IPS DF 6.9 (cell line): Measurements from ENCODE around the gene LDAF1.
"Not testable (repeated sequence)": the region's sequence is repeated elsewhere in the genome, so short reads cannot be mapped to it uniquely, and the experiment has no call there.

ENCODE experiments used
- DNase-seq: peaks from one replicate; pipeline ENCODE4 v3.0.0-alpha.2; 2013; ENCODE audit warnings: low read depth, low spot score
- H3K27ac ChIP-seq: one replicate; pipeline ENCODE4 v1.5.1; 2013; ENCODE audit warnings: low read length, control low read depth
- H3K27me3 ChIP-seq: 2 replicates; pipeline ENCODE4 v1.6.1; 2013; ENCODE audit warnings: mild to moderate bottlenecking, low read length; ENCODE audit not compliant: control insufficient read depth, insufficient read depth
- H3K36me3 ChIP-seq: 2 replicates; pipeline ENCODE4 v1.6.1; 2013; ENCODE audit warnings: low read length; ENCODE audit not compliant: control insufficient read depth, insufficient read depth
- H3K4me1 ChIP-seq: 2 replicates; pipeline ENCODE4 v1.6.1; 2013; ENCODE audit warnings: low read length; ENCODE audit not compliant: control insufficient read depth, insufficient read depth
- H3K4me3 ChIP-seq: 2 replicates; pipeline ENCODE4 v1.5.1; 2013; ENCODE audit warnings: mild to moderate bottlenecking, low read length
- H3K9me3 ChIP-seq: 2 replicates; pipeline ENCODE4 v1.6.1; 2013; ENCODE audit warnings: low read length, inconsistent platforms; ENCODE audit not compliant: control insufficient read depth, insufficient read depth
- WGBS: extraction: QIAGEN DNeasy Blood & Tissue Kit; methylation state at CpG from one replicate; pipeline ENCODE4 v1.1.7; 2013; ENCODE audit warnings: mixed read lengths, missing lambda C conversion rate; ENCODE audit not compliant: insufficient read length, insufficient coverage; 5-methylcytosine and 5-hydroxymethylcytosine counted together

The LDAF1 gene

GRCh38 chr16:21158208-21159110 is at the start of gene LDAF1:
TSS of gene LDAF1 (plus strand) at chr16:21158674. CDS start at chr16:21161183, 2,509 bp downstream.
- no peak within 1 kb of the TSS for H3K27ac ChIP-seq
- WGBS: no CpG with 5 or more reads among the region's 59 CpGs

GRCh38 chr16:21115551-21115950 is 42.9 kb upstream of the LDAF1 start:
- H3K27ac ChIP-seq, DNase-seq, H3K27me3 ChIP-seq, H3K9me3 ChIP-seq, H3K4me3 ChIP-seq, H3K36me3 ChIP-seq, H3K4me1 ChIP-seq: not testable (repeated sequence)
- WGBS: no CpG with 5 or more reads among the region's 4 CpGs

More at GRCh38 chr16:21158208-21159110, at the start of gene LDAF1:
- Histone ChIP-seq H3K4me3 (peak within 1 kb of the TSS; percentile 80), H3K36me3 (peaks cover 7% of the 10 kb centered on the region; the same call in 1 of the 2 replicates), H3K27me3 (no peaks in the 10 kb centered on the region), H3K4me1 (no peaks in the 10 kb centered on the region), H3K9me3 (no peaks in the 10 kb centered on the region)
- peak; percentile 33 for DNase-seq

GRCh38 chr16:21116148-21116693 is 42.3 kb upstream of the LDAF1 start:
- H3K4me3 ChIP-seq: no peak overlapping the region
- no peak for DNase-seq
- no CpG with 5 or more reads among the region's 13 CpGs for WGBS
- H3K4me1 ChIP-seq: no peaks in the 10 kb centered on the region
- no peak overlapping the region for H3K27ac ChIP-seq
- H3K36me3 ChIP-seq: no peaks in the 10 kb centered on the region
- no peaks in the 10 kb centered on the region for H3K9me3 ChIP-seq
- no peaks in the 10 kb centered on the region for H3K27me3 ChIP-seq

DNA sequence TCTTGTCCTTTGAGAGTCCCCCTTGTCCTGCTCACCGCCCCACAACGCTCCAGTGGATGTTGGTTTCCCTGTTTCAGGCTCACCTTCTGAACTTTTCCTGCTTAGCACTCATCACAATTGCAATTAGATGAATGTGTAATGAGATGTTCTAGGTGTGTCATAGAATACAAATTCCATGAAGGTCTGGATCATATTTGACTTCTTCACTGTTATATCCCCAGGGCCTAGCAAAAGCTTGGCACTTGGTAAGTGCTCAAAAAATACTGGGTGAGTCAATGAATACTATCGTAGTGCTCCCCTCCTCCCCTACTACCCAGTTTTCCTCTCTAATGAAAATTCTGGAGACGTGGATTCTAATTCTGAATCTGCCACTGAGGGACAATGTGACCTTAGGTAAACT is 40.9 kb upstream of the LDAF1 start:
- H3K4me1 ChIP-seq: no peaks in the 10 kb centered on the region
- WGBS: no CpG with 5 or more reads among the region's 4 CpGs
- H3K36me3 ChIP-seq: no peaks in the 10 kb centered on the region
- H3K4me3 ChIP-seq: no peak overlapping the region
- H3K27me3 ChIP-seq: no peaks in the 10 kb centered on the region
- DNase-seq: no peak
- no peak overlapping the region for H3K27ac ChIP-seq
- H3K9me3 ChIP-seq: no peaks in the 10 kb centered on the region

GRCh38 chr16:21120976-21121520 is 37.4 kb upstream of the LDAF1 start:
- WGBS: no CpG with 5 or more reads among the region's 2 CpGs
- Histone ChIP-seq H3K36me3 (no peaks in the 10 kb centered on the region), H3K9me3 (no peaks in the 10 kb centered on the region)

DNA sequence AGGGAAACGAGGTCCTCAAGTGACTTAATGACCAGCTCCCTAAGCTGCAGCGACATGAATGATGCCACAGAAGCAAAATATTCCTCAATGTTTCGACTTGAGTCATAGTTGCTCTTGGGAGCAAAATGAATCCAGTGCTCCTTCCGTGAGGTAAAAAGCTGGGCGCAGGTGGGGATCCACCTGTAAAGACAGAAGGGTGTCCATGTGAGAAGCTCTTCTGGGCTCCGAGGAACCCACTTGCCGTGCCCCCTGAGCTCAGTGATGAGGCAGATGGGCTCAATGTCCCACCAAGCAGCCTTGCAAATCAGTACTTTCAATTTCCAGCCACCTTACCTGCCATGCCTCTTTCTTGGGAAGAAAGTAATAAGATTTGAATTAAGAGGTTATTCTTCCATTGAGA is 33.3 kb upstream of the LDAF1 start:
- no peak for DNase-seq
- no peaks in the 10 kb centered on the region for H3K9me3 ChIP-seq
- no peaks in the 10 kb centered on the region for H3K27me3 ChIP-seq
- H3K4me3 ChIP-seq: no peak overlapping the region
- H3K36me3 ChIP-seq: no peaks in the 10 kb centered on the region
- no peak overlapping the region for H3K27ac ChIP-seq
- peaks cover 3% of the 10 kb centered on the region; the same call in 1 of the 2 replicates for H3K4me1 ChIP-seq
- WGBS: no CpG with 5 or more reads among the region's 7 CpGs

More at GRCh38 chr16:21120976-21121520, 37.4 kb upstream of the LDAF1 start:
- DNase-seq: no peak
- H3K27me3 ChIP-seq: no peaks in the 10 kb centered on the region
- H3K4me1 ChIP-seq: no peaks in the 10 kb centered on the region
- H3K4me3 ChIP-seq: no peak overlapping the region
- no peak overlapping the region for H3K27ac ChIP-seq

- H3K4me1 ChIP-seq: peaks cover 3% of the 10 kb centered on the region; the same call in 1 of the 2 replicates
- no peak for DNase-seq
These were observed 32.0 kb upstream of the LDAF1 start for GRCh38 chr16:21126518-21126917.

DNA sequence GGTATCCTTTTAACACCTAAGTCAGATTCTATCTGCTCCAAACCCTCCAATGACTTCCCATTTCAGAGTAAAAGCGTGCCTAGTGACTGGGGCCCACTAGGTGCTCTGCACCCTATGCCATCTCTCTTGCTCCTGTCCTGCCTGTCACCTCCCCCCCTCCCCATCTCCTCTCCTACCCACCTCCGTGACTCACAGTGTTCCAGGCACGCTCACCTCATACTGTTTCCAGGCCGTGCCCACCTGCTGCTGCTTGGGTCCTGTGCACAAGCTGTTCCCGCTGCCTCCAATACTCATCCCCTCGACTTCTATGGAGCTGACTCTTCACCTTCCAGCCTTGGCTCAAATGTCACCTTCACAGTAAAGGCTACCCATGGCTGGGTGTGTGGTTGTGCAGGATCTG is 29.5 kb upstream of the LDAF1 start:
- Histone ChIP-seq H3K27ac (no peak overlapping the region), H3K4me3 (no peak overlapping the region), H3K27me3 (no peaks in the 10 kb centered on the region), H3K9me3 (no peaks in the 10 kb centered on the region), H3K4me1 (peaks cover 3% of the 10 kb centered on the region; the same call in 1 of the 2 replicates), H3K36me3 (no peaks in the 10 kb centered on the region)
- no peak for DNase-seq
- no CpG with 5 or more reads among the region's 6 CpGs for whole genome bisulfite sequencing

More at GRCh38 chr16:21126518-21126917, 32.0 kb upstream of the LDAF1 start:
- Histone ChIP-seq H3K27me3 (no peaks in the 10 kb centered on the region), H3K36me3 (no peaks in the 10 kb centered on the region), H3K9me3 (no peaks in the 10 kb centered on the region), H3K27ac (no peak overlapping the region), H3K4me3 (no peak overlapping the region)
- WGBS: no CpG with 5 or more reads among the region's 7 CpGs

DNA sequence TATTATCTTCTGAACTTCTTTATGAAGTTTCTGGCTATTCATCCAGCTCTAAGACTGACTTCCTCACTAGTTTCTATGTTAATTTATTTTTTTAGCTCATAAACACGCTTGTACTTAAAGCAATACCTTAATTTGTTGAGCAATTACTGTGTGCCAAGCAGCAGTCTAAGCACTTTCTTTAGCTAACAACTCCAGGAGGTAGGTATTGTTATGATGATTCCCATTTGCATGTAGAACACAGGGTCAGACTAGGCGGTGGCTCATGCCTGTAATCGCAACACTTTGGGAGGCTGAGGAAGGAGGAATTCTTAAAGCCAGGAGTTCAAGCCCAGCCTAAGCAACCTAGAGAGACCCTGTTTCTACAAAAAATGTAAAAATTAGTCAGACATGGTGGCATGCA is 27.7 kb upstream of the LDAF1 start:
- no peaks in the 10 kb centered on the region for H3K36me3 ChIP-seq
- WGBS: no CpG with 5 or more reads among the region's 3 CpGs
- DNase-seq: no peak

DNA sequence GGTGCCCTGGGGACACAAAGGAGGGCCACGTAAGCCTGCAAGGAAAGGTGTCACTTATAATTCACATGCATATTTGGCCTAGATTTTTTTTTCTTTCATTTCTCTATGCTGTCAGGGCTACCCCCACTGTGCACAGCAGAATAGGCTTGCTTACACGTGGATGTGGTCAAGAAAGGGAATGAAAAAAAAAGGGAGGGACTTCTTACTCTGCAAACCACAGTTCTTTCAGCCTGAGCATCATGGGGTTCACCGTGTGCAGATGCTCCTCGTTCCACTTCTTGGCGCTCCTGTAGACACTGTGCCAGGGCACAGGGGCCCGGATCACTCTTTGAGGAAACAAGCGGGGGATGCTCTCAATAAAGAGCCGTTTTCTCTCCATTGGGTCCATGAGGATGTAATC is 24.4 kb upstream of the LDAF1 start:
- H3K4me3 ChIP-seq: no peak overlapping the region
- no peaks in the 10 kb centered on the region for H3K36me3 ChIP-seq
- peaks cover 1% of the 10 kb centered on the region; the same call in 1 of the 2 replicates for H3K4me1 ChIP-seq
- no peak for DNase-seq
- H3K27me3 ChIP-seq: no peaks in the 10 kb centered on the region
- no CpG with 5 or more reads among the region's 8 CpGs for WGBS
- H3K9me3 ChIP-seq: no peaks in the 10 kb centered on the region
- H3K27ac ChIP-seq: no peak overlapping the region

More for the DNA sequence above, 27.7 kb upstream of the LDAF1 start:
- H3K4me1 ChIP-seq: peaks cover 3% of the 10 kb centered on the region; the same call in 1 of the 2 replicates
- H3K27me3 ChIP-seq: no peaks in the 10 kb centered on the region
- no peaks in the 10 kb centered on the region for H3K9me3 ChIP-seq
- H3K4me3 ChIP-seq: no peak overlapping the region
- no peak overlapping the region for H3K27ac ChIP-seq
